Measurements from ENCODE around the gene WDR46.

GRCh38 chr6:33335916-33336315, 46.9 kb upstream of the WDR46 start:
- TF ChIP-seq CTCF (IDR thresholded peaks at IDR 0.05) (no peak), POLR2A (IDR thresholded peaks at IDR 0.05) (no peak), EP300 (IDR thresholded peaks at IDR 0.05) (no peak), POLR2AphosphoS5 (IDR thresholded peaks at IDR 0.05) (no peak)

Data from stomach (tissue), 4 donors.